ENCODE data around the gene DHCR24.

Gene DHCR24

DNA sequence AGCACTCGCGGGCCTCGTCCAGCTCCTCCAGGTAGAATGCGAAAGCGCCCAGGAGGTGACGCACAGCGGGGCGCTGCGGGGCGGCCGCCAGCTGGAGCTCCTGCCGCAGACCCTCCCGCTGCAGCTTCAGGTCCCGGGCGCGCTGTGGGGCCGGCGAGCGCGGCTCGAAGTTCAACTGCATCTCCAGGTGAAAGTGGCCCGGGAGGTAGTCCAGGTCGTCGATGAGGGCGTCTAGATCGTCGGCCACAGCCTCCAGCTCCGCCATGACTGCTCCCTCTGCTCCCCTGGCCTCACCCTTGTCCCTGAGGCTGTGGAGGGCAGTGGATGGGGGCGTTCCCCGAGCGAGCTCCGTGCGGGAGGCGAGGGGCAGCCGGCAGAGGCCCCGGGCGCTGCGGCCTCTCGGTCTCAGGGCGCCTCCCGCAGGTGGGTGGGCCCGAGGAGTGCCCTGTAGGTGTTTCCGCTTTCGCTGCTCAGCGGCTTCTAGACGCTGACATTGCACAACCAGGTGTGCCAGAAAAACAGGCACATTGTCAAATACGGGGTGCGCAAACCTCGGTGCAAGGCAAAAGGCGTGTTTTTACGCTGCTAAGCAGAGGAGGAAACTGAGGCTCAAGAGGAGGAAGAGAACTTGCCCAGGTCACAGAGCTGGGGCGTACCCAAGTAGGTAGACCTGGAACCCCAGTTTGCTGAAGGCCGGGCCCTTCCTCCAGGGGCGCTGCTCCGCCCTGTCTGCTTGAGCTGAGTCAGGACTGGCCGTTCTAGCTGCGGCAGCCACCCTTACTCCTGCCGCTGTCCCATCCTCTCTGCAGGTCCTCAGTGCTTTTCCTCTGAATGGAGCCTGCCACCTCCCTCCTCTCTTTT, 85.9 kb downstream of the DHCR24 start, which contains the start of gene TTC22:
TSS of gene TTC22 (minus strand) at position 425 of the 861 bp plus-strand sequence. CDS start at position 265, 160 bp downstream.
- no peaks in the 10 kb centered on the region for H3F3A ChIP-seq (ENCODE audit: insufficient read depth, low read length)
- peak within 1 kb of the TSS; percentile 83 for H3K4me2 ChIP-seq (ENCODE audit: low read length)

GRCh38 chr1:54800041-54800898, 86.7 kb downstream of the DHCR24 start:
- Histone ChIP-seq H3K79me2 (ENCODE audit: insufficient read depth, low read length) (no peaks in the 10 kb centered on the region), H4K20me1 (ENCODE audit: insufficient read depth, low read length) (no peaks in the 10 kb centered on the region), H3K9me3 (ENCODE audit: low read length) (no peaks in the 10 kb centered on the region), H3K4me3 (ENCODE audit: low read depth, low read length, poor library complexity, severe bottlenecking) (peak overlapping the region; percentile 59), H2AFZ (ENCODE audit: low read length) (no peak overlapping the region), H3K4me1 (ENCODE audit: insufficient read depth, low read length, severe bottlenecking) (peaks cover 15% of the 10 kb centered on the region), H3K4me2 (ENCODE audit: low read length) (peak overlapping the region; percentile 83), H3K27me3 (ENCODE audit: insufficient read depth, low read length) (peaks cover 5% of the 10 kb centered on the region; the same call in 1 of the 2 replicates), H3K36me3 (ENCODE audit: insufficient read depth, low read length) (no peaks in the 10 kb centered on the region), H3F3A (ENCODE audit: insufficient read depth, low read length) (no peaks in the 10 kb centered on the region), H3K9ac (ENCODE audit: low read length) (peak overlapping the region; percentile 48; the same call in 1 of the 2 replicates), H3K27ac (ENCODE audit: low read depth, low read length, poor library complexity, severe bottlenecking) (no peak overlapping the region), H3K9me2 (ENCODE audit: low read depth, low read length) (no peaks in the 10 kb centered on the region)
- TF ChIP-seq CTCF (IDR thresholded peaks at IDR 0.05; ENCODE audit: low read length) (no peak), EZH2 (IDR thresholded peaks at IDR 0.05; ENCODE audit: borderline replicate concordance, low read length) (no peak)

More for the DNA sequence above, 85.9 kb downstream of the DHCR24 start, which contains the start of gene TTC22:
- H3K9me3 ChIP-seq (ENCODE audit: low read length): no peaks in the 10 kb centered on the region
- H3K9ac ChIP-seq (ENCODE audit: low read length): peak within 1 kb of the TSS; percentile 48; the same call in 1 of the 2 replicates
- H4K20me1 ChIP-seq (ENCODE audit: insufficient read depth, low read length): no peaks in the 10 kb centered on the region
- H3K9me2 ChIP-seq (ENCODE audit: low read depth, low read length): no peaks in the 10 kb centered on the region
- peaks cover 15% of the 10 kb centered on the region for H3K4me1 ChIP-seq (ENCODE audit: insufficient read depth, low read length, severe bottlenecking)
- H3K27ac ChIP-seq (ENCODE audit: low read depth, low read length, poor library complexity, severe bottlenecking): no peak within 1 kb of the TSS
- peaks cover 5% of the 10 kb centered on the region; the same call in 1 of the 2 replicates for H3K27me3 ChIP-seq (ENCODE audit: insufficient read depth, low read length)
- peak within 1 kb of the TSS; percentile 58; the same call in 1 of the 2 replicates for H2AFZ ChIP-seq (ENCODE audit: low read length)
- no peaks in the 10 kb centered on the region for H3K79me2 ChIP-seq (ENCODE audit: insufficient read depth, low read length)
- peak within 1 kb of the TSS; percentile 59 for H3K4me3 ChIP-seq (ENCODE audit: low read depth, low read length, poor library complexity, severe bottlenecking)
- H3K36me3 ChIP-seq (ENCODE audit: insufficient read depth, low read length): no peaks in the 10 kb centered on the region
- TF ChIP-seq CTCF (IDR thresholded peaks at IDR 0.05; ENCODE audit: low read length): peak; percentile 68
- no peak for TF ChIP-seq EZH2 (IDR thresholded peaks at IDR 0.05; ENCODE audit: borderline replicate concordance, low read length)
